Measurements from ENCODE around the gene MMP20.

GRCh38 chr11:102546427-102546826 is 78.7 kb downstream of the MMP20 start:
- TF ChIP-seq ZNF169 (tag by site-specific recombination; IDR thresholded peaks at IDR 0.05): no peak
- no peak for TF ChIP-seq HIC1 (tag by site-specific recombination; IDR thresholded peaks at IDR 0.05)
- TF ChIP-seq ZNF639 (tag by site-specific recombination; IDR thresholded peaks at IDR 0.05): no peak
- TF ChIP-seq CTCF (tag by site-specific recombination; IDR thresholded peaks at IDR 0.05): no peak
- TF ChIP-seq ZNF214 (tag by site-specific recombination; IDR thresholded peaks at IDR 0.05; ENCODE audit: borderline replicate concordance): no peak
- no peak for TF ChIP-seq YY1 (tag by site-specific recombination; IDR thresholded peaks at IDR 0.05)
- no peak for TF ChIP-seq ZNF248 (tag by site-specific recombination; IDR thresholded peaks at IDR 0.05)
- no peak for TF ChIP-seq KLF10 (tag by site-specific recombination; IDR thresholded peaks at IDR 0.05)
- no peak for TF ChIP-seq ZNF626 (tag by site-specific recombination; IDR thresholded peaks at IDR 0.05)
- no peak for TF ChIP-seq ZNF211 (tag by site-specific recombination; IDR thresholded peaks at IDR 0.05; ENCODE audit: low read depth)
- no peak for TF ChIP-seq ZNF112 (tag by site-specific recombination; IDR thresholded peaks at IDR 0.05)
- no peak for TF ChIP-seq ZNF776 (tag by site-specific recombination; IDR thresholded peaks at IDR 0.05; ENCODE audit: borderline replicate concordance)

Data from HEK293 (cell line).